Right lobe of liver (tissue), 6 donors: Measurements from ENCODE around the gene FBLN1. TPM values are rescaled to one million over a fixed set of nuclear protein-coding genes. Genes with fewer than 3 reads are reported as not detected.

Experiments used
- ATAC-seq, 4 donors: fragments of 200-7000 bp; cut with Tn5 transposase; one replicate each; pipeline ENCODE4 v1.9.1; 2020; ENCODE audit warnings: mild to moderate bottlenecking in 4 of 4, moderate library complexity in 4 of 4
- DNase-seq, 3 donors: peaks; one replicate each; pipeline ENCODE4 v3.0.0-alpha.2; 2020
- H3K27ac ChIP-seq, 3 donors: fragments of 200-600 bp; one replicate each; pipeline ENCODE4 v1.8.0; 2022
- H3K27me3 ChIP-seq, 2 donors: fragments of 200-600 bp; one replicate each; pipeline ENCODE4 v1.8.0; 2022
- H3K36me3 ChIP-seq, 4 donors: fragments of 200-600 bp; sonication (generic) in 1 of 4; one replicate each; pipeline versions ENCODE4 v1.5.1 to v1.8.0; 2017 to 2022; ENCODE audit warnings: control low read depth in 1 of 4
- H3K4me1 ChIP-seq, 4 donors: fragments of 200-600 bp; sonication (generic) in 1 of 4; one replicate each; pipeline versions ENCODE4 v1.5.1 to v1.8.0; 2017 to 2022; ENCODE audit warnings: control low read depth in 1 of 4
- H3K4me3 ChIP-seq, 3 donors: fragments of 200-600 bp; one replicate each; pipeline ENCODE4 v1.8.0; 2022
- H3K9me3 ChIP-seq, 4 donors: fragments of 200-600 bp; sonication (generic) in 1 of 4; one replicate each; pipeline versions ENCODE4 v1.5.1 to v1.8.0; 2017 to 2022; ENCODE audit warnings: control low read depth in 1 of 4
- POLR2A ChIP-seq: fragments of 450-650 bp; IDR thresholded peaks from one replicate; pipeline ENCODE4 v1.6.1; 2017; ENCODE audit warnings: antibody characterized with exemption, mild to moderate bottlenecking
- WGBS: methylation state at CpG from one replicate; pipeline ENCODE4 v1.1.6; 2018; ENCODE audit warnings: low coverage, low lambda C conversion rate; ENCODE audit not compliant: insufficient coverage; ENCODE audit errors: missing lambda C conversion rate; 5-methylcytosine and 5-hydroxymethylcytosine counted together
- intact Hi-C, 2 donors: fragments of 100-400 bp; cut with DNase I; formaldehyde crosslinking; loops; one replicate each; pipeline versions ENCODE4 v1.11.2 to v1.14.1; 2022
- total RNA-seq, 6 experiments: library from RNA; depleted of rRNA in 2 of 6; stranded (reverse); fragments of >200 nt in 2 of 6; fragmentation: NEBNext Ultra II Directional in 3 of 6; extraction: Animal tissue kit (Norgen Biotek cat#: 25700) in 3 of 6; gene quantifications; one replicate each; pipeline versions ENCODE4 v1.1.0 to v1.2.4, GENCODE V29; 2016 to 2023
- TF ChIP-seq, protein P1 (sequence below), 4 donors: fragments of 200-600 bp in 3 of 4; fragments of 450-650 bp in 1 of 4; IDR thresholded peaks; one replicate each; pipeline versions ENCODE4 v1.5.1 to v1.8.0; 2016 to 2022; ENCODE audit warnings: antibody characterized with exemption in 4 of 4, mild to moderate bottlenecking in 2 of 4
- donor health status: DM: no; HTN: yes; CAD: no.
- donor health status: DM: no; HTN: no; CAD: no.
- donor health status: DM: no; HTN: no; CAD: no.
- donor health status: DM: no; HTN: yes; CAD: no.
- donor health status: DM: no; HTN: yes; CAD: no.

The FBLN1 gene
- total RNA-seq, 6 experiments from 2014 or later, result 1.6 to 6.6 (median 3.4) TPM

DNA sequence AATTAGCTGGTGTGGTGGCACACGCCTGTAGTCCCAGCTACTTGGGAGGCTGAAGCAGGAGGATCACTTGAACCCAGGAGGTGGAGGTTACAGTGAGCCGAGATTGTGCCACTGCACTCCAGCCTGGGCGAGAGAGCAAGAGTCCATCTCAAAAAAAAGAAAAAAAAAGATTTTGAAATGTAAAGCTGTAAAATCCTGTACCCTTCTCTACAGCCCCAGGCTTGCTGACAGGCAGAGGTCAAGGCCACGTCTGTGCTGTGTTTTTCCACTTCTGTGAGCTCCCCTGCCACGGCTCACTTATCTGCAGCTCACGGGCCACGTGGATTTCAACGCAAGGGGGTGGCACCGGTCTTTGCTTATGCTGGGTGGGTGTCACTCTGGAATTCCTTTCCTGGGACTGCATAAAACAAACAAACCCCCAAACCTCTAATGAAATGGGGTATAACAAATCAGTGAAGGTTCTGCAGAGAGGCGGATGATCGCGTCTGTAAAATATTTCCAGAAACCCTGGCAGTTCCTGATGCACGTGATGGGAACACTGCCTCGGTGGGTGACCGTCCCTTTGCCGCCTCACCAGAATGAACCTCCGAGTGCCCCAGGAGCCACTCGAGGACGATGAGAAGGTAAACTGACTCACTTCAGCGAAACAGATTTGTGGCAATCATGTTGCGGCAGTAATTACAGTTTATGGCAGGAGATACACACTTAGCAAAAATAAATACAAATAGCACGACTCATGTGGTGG lies 125.0 kb downstream of the FBLN1 start:
- TF ChIP-seq, protein P1, sequence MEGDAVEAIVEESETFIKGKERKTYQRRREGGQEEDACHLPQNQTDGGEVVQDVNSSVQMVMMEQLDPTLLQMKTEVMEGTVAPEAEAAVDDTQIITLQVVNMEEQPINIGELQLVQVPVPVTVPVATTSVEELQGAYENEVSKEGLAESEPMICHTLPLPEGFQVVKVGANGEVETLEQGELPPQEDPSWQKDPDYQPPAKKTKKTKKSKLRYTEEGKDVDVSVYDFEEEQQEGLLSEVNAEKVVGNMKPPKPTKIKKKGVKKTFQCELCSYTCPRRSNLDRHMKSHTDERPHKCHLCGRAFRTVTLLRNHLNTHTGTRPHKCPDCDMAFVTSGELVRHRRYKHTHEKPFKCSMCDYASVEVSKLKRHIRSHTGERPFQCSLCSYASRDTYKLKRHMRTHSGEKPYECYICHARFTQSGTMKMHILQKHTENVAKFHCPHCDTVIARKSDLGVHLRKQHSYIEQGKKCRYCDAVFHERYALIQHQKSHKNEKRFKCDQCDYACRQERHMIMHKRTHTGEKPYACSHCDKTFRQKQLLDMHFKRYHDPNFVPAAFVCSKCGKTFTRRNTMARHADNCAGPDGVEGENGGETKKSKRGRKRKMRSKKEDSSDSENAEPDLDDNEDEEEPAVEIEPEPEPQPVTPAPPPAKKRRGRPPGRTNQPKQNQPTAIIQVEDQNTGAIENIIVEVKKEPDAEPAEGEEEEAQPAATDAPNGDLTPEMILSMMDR (IDR thresholded peaks at IDR 0.05), result no peak
- no peak for TF ChIP-seq POLR2A
- Histone ChIP-seq H3K4me1 (no peaks in the 10 kb centered on the region), H3K9me3 (no peaks in the 10 kb centered on the region), H3K36me3 (no peaks in the 10 kb centered on the region), H3K27ac (no peak overlapping the region), H3K4me3 (no peak overlapping the region), H3K27me3 (no peaks in the 10 kb centered on the region)
- ATAC-seq (no peak), DNase-seq (no peak)
- intact Hi-C loops, result no loop called here
- 68% methylated on average over 17 of the region's 22 CpGs for WGBS

DNA sequence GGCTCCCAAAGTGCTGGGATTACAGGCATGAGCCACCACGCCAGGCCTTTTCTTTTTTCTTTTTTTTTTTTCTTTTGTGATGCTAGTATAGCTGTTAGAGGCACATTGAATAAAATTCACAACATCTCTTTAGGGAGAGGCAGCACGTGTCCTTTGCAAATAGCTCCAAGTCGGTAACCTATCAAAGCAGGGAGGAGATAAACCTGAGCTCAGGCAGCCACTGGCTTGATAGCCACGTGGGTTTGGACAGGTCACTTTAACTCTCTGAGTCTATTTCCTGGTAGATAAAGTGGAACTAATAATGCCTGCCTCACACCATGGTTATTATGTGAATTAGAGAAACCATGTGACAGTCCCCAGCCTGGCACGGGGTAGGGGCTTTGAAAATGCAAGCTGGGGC lies 125.8 kb downstream of the FBLN1 start:
- Histone ChIP-seq H3K27me3 (no peaks in the 10 kb centered on the region), H3K4me1 (no peaks in the 10 kb centered on the region), H3K9me3 (no peaks in the 10 kb centered on the region), H3K4me3 (no peak overlapping the region), H3K27ac (no peak overlapping the region), H3K36me3 (no peaks in the 10 kb centered on the region)
- intact Hi-C loops, result no loop called here
- WGBS, result 30% methylated on average over 5 of the region's 5 CpGs
- DNase-seq, result no peak
- ATAC-seq, result no peak
- no peak for TF ChIP-seq POLR2A
- TF ChIP-seq, protein P1 (IDR thresholded peaks at IDR 0.05), result no peak

DNA sequence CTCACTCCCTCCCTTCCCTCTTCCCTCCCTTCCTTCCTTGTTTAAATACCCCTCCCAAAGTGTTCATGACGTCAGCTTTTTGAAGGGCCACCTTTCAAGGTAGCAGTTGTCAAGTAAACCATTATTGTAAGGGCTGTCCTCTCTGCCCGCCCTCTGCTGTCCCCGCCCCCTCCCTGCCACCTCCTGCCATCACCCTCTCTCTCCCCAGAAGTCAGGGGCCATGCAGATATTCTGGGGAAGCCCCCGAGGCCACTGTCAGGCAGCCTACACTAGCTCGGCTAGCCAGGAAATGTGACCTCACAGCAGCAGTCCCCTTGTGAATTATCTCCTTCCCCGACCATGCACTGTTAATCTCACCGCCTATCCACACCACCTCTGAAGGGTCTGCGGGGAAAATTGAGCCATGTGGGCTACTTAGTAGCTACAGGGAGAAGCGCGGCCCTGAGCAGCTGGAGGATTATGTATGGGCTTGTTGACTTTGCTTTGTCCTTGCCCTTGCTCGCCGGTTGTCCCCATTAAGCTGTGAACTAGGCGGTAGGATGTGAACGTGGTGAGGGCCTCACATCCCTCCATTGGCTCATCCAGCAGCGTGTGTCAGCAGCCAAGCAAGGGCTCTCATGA lies 126.9 kb downstream of the FBLN1 start:
- DNase-seq (no peak), ATAC-seq (no peak)
- H3K4me1 ChIP-seq, result no peaks in the 10 kb centered on the region
- no peak overlapping the region for H3K27ac ChIP-seq
- WGBS, result 35% methylated on average over 9 of the region's 15 CpGs
- H3K36me3 ChIP-seq, result no peaks in the 10 kb centered on the region
- TF ChIP-seq POLR2A, result no peak
- TF ChIP-seq, protein P1 (IDR thresholded peaks at IDR 0.05), result no peak
- H3K9me3 ChIP-seq, result no peaks in the 10 kb centered on the region
- intact Hi-C loops, result no loop called here
- H3K4me3 ChIP-seq, result no peak overlapping the region
- H3K27me3 ChIP-seq, result no peaks in the 10 kb centered on the region

DNA sequence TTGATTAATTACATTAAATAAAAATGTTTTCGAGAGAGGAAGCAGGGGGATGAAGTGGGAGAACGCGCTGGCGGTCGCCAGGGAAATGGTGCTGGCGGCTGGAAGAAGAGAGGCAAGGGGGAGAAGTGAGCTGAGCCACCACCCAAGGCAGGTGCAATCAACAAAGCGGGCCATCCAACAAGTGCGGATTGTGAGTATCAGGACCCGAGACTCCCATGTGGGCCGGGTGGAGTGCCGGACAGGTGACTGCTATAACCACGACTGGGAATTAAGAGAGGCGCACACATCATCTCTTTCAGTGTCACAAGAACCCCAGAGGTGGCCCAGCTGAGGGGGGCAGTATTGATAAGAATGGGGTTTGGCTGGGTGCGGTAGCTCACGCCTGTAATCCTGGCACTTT lies 127.8 kb downstream of the FBLN1 start:
- Histone ChIP-seq H3K36me3 (no peaks in the 10 kb centered on the region), H3K27me3 (no peaks in the 10 kb centered on the region), H3K9me3 (no peaks in the 10 kb centered on the region), H3K27ac (no peak overlapping the region), H3K4me1 (no peaks in the 10 kb centered on the region), H3K4me3 (no peak overlapping the region)
- 90% methylated on average over 14 of the region's 15 CpGs for WGBS
- ATAC-seq (no peak), DNase-seq (no peak)
- TF ChIP-seq, protein P1 (IDR thresholded peaks at IDR 0.05), result no peak
- no peak for TF ChIP-seq POLR2A
- intact Hi-C loops, result no loop called here
